Activated naive CD4-positive, alpha-beta T cell treated with anti-CD3 and anti-CD28 coated beads, Interleukin-2, amount 50 U/mL, for 24 hours (primary cell): ENCODE measurements around the gene UBE2V1.
"Not testable (repeated sequence)": the region's sequence is repeated elsewhere in the genome, so short reads cannot be mapped to it uniquely, and the experiment has no call there.

Experiments used
- H3K27ac Mint-ChIP-seq: one replicate; pipeline ENCODE4 v1.8.0; 2021; ENCODE audit warnings: mild to moderate bottlenecking, mixed read lengths
- H3K27me3 Mint-ChIP-seq: one replicate; pipeline ENCODE4 v1.8.0; 2021; ENCODE audit warnings: mixed read lengths
- H3K36me3 Mint-ChIP-seq: one replicate; pipeline ENCODE4 v1.8.0; 2021; ENCODE audit warnings: mixed read lengths
- H3K4me1 Mint-ChIP-seq: one replicate; pipeline ENCODE4 v1.8.0; 2021; ENCODE audit warnings: mixed read lengths
- H3K4me3 Mint-ChIP-seq: one replicate; pipeline ENCODE4 v1.8.0; 2021; ENCODE audit warnings: mild to moderate bottlenecking, mixed read lengths
- H3K9me3 Mint-ChIP-seq: one replicate; pipeline ENCODE4 v1.8.0; 2021; ENCODE audit warnings: mixed read lengths

Gene UBE2V1

DNA sequence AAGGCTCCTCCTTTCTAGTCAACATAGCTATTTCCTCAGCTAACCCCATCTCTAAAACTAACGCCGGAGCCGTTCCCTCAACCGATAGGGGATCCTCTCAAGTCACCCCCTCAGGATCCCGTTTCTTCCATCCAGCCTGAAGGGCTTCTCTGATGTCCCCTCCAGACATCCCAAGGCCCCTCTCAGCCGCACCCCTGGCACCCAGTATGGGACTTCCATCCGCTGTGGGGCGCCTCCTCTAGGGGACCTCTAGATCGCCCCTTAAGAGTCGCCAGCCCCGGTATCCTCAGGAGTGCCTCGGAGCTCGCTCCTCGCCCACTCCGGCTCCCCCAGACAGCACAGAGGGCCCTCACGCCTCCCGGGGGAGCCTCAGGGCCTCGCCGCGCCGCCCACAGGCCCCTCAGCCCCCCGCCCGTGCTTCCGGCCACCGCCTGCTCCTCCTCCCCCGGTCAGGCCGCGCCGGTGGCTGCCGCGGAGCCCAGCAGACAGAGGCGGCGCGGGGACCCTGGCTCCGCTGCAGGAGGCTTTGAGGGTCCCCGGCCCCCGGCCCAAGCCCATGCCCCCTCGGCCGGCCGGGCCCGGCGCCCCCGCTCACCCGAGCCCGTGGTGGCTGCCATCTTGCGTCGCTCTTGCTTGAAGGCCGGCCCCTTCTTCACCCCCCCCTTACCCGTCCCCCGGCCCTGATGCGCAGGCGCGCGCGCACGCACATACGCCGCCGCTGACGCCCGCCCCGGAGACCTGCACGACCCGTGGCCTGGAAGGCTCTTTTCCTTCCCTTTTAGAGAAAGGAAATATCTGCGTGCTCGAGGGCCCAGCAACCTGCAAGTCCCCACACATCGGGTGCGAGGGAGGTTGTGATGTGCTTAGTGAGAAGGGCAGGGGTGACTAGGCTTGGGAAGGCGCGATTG, at the start of gene UBE2V1:
TSS of gene UBE2V1 (minus strand) at position 639 of the 908 bp plus-strand sequence. CDS start at position 617, 22 bp downstream.
- Mint-ChIP-seq H3K4me1 (peaks cover 81% of the 10 kb centered on the region), H3K27me3 (no peaks in the 10 kb centered on the region), H3K9me3 (no peaks in the 10 kb centered on the region), H3K27ac (peak within 1 kb of the TSS; percentile 94), H3K36me3 (peaks cover 9% of the 10 kb centered on the region), H3K4me3 (peak within 1 kb of the TSS; percentile 96)

DNA sequence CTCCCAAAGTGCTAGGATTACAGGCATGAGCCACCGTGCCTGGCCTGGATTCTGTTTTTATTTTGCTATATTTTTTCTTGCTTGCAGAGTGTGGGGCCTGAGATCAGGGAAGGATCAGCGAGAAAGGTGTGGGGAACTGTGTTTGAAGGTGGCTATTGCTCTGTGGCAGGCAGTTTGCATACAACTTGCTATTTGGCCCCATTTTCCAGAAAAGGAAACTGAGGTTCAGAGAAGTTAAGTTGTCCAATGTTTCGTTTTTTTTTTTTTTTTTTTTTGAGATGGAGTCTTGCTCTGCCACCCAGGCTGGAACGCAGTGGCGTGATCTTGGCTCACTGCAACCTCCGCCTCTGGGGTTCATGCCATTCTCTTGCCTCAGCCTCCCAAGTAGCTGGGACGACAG, 48.5 kb upstream of the UBE2V1 start:
- not testable (repeated sequence) for H3K27me3 Mint-ChIP-seq, H3K4me1 Mint-ChIP-seq, H3K4me3 Mint-ChIP-seq, H3K9me3 Mint-ChIP-seq, H3K36me3 Mint-ChIP-seq, H3K27ac Mint-ChIP-seq

DNA sequence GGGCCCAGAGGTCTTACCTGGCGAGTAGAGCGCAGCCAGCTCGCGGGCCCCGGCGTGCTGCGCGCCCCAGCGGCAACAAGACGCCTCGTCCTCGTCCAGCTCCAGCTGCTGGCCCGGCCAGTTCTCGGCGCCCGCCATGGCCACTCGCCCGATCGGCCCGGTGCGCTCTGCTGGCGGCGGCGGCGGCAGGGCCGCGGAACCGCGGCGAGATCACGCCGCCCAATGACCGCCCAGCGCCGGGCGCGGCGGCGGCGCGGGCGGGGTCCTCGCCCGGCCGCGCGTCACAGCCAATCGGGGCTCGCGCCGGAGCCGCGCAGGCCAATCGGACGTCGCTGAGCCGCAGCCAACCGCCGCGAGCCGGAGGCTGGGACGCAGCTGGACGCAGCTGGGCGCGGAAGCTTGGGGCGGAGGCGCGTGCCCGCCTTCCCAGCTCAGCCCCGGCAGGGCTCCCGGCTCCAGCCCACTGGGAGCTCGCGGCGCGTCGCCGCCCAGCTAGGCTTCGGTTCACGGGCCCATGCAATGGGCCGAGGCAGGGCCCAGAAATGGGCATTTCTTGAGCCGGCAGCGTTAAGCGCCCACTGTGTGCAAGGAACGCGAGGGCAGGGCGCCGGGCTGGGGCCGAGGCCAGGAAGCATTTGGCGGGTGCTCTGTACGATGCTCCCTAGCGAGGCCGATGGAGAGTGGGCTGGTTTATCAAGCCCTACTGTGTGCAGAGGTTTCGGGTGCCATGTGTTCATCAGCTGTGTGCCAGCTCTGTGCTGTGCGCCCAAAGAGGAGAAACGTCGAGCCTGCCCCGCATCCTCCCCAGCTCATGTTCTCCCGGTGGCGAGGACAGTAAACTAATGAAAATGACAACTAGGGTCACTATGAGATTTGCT, 40.8 kb upstream of the UBE2V1 start, which contains the start of gene PEDS1:
TSS of gene PEDS1 (minus strand) at position 224 of the 878 bp plus-strand sequence. CDS start at position 138, 86 bp downstream.
- H3K27me3 Mint-ChIP-seq = no peaks in the 10 kb centered on the region
- H3K36me3 Mint-ChIP-seq = peaks cover 2% of the 10 kb centered on the region
- H3K4me3 Mint-ChIP-seq = peak within 1 kb of the TSS; percentile 87
- H3K4me1 Mint-ChIP-seq = peaks cover 47% of the 10 kb centered on the region
- peak within 1 kb of the TSS; percentile 74 for H3K27ac Mint-ChIP-seq
- H3K9me3 Mint-ChIP-seq = no peaks in the 10 kb centered on the region

DNA sequence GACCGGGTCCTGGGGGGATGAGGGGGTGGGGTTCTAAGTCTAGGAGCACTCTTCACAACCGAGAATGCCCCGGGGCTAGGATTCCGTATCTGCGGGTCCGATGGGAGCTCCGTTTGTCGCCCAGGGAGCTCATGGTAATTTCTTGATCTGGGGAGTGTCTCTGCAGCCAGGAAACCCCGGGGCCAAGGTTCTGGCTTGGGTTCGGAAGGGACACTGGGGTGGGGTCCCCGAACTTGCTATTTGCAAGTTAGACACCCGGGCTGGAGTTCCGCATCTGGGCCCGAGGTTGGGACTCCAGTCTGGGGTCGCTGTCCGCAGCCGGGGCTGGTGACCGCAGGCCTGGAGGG, 40.2 kb upstream of the UBE2V1 start:
- no peaks in the 10 kb centered on the region for H3K9me3 Mint-ChIP-seq
- H3K4me3 Mint-ChIP-seq = peak overlapping the region; percentile 85
- no peaks in the 10 kb centered on the region for H3K27me3 Mint-ChIP-seq
- H3K4me1 Mint-ChIP-seq = peaks cover 53% of the 10 kb centered on the region
- H3K27ac Mint-ChIP-seq = peak overlapping the region; percentile 73
- H3K36me3 Mint-ChIP-seq = peaks cover 3% of the 10 kb centered on the region

DNA sequence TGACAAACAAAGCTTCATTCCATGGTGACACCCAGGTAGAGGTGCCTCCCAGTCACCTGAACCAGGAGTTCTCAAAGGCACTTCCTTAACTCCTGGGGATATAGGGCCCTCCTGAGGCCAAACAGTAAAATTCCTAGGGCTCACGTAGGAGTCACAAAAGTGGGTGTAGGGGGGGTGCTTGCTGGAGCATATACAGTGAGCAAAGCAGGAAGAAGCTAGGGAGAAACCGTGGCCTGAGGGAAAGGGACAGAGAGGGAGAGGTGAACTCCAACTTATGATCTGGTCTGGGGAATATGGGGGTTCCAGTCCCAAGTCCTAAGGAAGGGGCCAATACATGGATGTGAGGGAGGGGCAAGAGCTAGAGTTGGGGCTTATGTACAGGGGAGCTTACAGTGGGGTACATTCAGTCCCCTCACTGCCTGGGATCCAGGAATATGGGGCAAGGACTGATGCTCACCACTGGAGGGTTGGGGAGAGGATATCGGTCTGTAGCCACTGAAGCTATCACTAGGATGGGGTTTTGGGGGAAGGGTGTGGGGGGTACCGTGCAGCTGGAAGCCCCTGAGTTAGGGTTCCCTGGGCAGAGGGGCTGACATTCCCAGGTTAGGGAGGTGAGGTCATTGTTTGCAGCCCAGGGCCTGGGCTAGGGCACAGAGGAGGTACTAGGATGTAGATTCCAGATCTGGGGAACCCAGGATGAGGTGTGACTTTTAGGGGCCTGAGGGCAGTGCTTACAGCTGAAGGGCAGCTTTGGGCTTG, 39.6 kb upstream of the UBE2V1 start:
- H3K9me3 Mint-ChIP-seq = no peaks in the 10 kb centered on the region
- peak overlapping the region; percentile 85 for H3K4me3 Mint-ChIP-seq
- peak overlapping the region; percentile 73 for H3K27ac Mint-ChIP-seq
- peaks cover 57% of the 10 kb centered on the region for H3K4me1 Mint-ChIP-seq
- peaks cover 3% of the 10 kb centered on the region for H3K36me3 Mint-ChIP-seq
- no peaks in the 10 kb centered on the region for H3K27me3 Mint-ChIP-seq

DNA sequence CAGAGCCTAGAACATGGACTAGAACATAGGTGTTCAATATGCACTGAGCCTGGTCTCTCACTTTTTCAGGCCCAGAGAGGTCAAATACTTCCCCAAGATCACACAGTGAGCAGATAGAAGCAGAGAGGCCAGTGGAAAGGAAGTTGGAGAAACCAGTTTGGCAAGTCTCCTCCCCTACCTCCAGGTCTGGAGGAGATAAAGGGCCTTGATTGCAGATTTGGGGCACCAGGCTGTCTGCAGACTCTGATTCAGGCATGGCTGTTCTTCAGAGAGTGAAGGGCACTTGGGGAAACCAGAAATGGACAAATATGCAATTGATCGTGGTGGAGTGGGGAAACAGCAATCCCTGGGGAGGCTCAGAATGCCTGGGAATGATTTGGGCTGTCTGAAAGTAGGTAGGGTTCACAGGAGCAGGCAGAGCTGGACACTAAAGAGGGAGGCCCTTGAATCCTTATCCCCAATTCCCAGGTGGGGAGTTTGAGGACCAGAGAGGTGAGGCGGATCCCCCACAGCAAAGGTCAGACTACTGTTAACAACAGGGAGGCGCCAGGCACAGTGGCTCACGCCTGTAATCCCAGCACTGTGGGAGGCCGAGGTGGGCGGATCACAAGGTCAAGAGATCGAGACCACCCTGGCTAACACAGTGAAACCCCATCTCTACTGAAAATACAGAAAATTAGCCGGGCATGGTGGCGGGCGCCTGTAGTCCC, 38.2 kb upstream of the UBE2V1 start:
- peak overlapping the region; percentile 85 for H3K4me3 Mint-ChIP-seq
- H3K27ac Mint-ChIP-seq = peak overlapping the region; percentile 78
- H3K9me3 Mint-ChIP-seq = no peaks in the 10 kb centered on the region
- peaks cover 3% of the 10 kb centered on the region for H3K36me3 Mint-ChIP-seq
- H3K4me1 Mint-ChIP-seq = peaks cover 71% of the 10 kb centered on the region
- H3K27me3 Mint-ChIP-seq = no peaks in the 10 kb centered on the region

DNA sequence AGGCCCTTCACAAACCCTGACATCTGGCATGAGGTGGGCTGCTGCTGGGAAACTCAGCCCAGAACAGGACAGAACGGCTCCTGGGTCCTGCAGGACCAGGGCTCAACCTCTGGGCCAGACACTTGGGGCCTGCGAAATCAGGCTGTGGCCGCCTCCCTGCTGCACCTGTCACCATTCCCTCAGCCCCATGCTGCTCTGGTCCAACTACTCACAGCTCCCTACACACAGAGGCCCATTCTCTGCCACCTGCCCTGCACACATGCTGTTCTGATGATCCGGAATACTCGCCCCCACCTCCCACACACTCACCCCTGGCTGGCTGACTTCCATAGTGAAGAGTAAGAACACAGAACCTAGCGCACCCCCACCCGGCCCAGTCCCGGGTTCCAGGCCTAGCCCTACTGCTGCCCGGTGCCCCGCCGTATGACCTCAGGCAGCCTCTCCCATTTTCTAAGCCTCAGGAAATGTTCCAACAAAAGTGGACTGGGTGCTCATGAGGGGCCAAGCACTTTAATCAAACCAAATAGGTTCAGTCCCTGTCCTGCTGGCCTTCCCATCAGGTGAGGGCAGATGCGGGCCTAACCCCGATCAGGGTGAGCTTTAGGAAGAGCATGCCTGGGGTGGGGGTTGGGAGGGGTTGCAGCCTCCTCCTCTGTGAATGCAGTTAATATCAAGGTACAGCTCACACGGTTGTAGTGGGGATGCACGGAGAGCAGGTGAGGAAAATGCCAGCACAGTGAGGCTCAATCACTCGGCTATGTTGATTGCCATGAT, 36.7 kb upstream of the UBE2V1 start:
- Mint-ChIP-seq H3K36me3 (peaks cover 3% of the 10 kb centered on the region), H3K9me3 (no peaks in the 10 kb centered on the region), H3K27ac (no peak overlapping the region), H3K4me3 (no peak overlapping the region), H3K27me3 (no peaks in the 10 kb centered on the region), H3K4me1 (peaks cover 76% of the 10 kb centered on the region)

DNA sequence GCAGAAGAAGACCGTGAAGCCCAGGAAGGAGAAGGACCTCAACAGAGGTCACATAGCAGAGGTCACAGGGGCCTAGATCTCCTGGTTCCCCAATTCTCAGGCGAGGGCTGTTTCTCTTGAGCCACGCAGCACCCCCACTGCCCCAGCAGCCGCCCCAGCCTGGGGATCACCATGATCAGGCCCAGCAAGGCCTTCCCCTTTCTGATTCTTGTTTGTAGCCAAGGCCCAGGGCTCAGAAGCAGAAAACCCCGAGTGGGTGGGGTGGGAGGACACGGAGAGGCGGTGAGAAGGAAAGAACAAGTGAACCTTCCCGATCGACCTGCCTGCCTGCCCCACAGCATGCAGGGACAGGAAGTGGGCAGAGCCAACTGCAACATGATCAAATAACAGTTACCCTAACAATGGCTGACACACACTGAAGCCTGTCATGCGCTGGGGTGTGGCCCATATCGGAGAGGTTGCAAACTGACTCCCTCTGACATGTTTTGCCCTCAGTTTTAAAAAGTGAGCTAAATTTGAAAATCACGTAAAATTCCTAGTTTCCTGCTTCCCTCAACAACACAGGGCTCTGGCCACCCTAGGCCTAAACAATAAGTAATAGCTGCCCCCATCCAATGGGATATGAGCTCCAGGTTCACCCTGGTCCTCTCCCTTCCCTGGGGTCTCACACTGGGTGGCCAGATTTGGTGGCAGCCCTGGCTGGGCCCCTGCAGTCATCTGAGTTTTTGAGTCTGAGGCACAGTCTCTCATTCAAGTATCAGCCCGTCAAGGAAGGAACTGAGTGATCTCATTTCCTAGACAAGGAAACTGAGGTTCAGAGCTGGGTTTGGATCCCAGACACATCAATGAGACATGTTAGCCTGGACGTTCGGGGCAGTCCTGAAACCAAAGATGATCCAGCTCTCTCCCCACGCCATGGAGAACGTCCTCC, 34.0 kb upstream of the UBE2V1 start:
- no peaks in the 10 kb centered on the region for H3K9me3 Mint-ChIP-seq
- H3K4me3 Mint-ChIP-seq = peak overlapping the region; percentile 76
- H3K27ac Mint-ChIP-seq = peak overlapping the region; percentile 91
- peaks cover 70% of the 10 kb centered on the region for H3K4me1 Mint-ChIP-seq
- H3K36me3 Mint-ChIP-seq = peaks cover 10% of the 10 kb centered on the region
- H3K27me3 Mint-ChIP-seq = no peaks in the 10 kb centered on the region

DNA sequence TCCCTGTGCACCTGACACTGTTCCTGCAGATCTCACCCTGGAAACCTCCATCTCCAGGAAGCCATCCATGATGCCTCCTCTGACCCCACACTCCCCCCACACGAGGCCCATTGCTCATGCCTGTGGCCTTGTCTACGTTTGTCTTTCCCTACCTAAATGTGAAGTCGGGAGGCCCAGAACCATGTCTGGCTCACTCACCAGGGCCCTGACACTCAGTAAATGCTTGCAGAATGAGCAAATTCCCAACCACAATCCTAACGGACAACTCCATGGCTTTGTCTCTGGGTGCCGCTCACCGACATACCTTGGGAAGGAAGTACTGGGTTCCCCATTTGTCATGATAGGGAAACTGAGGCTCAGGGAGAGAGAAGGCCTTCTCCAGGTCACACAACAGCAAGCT, 33.3 kb upstream of the UBE2V1 start:
- Mint-ChIP-seq H3K9me3 (no peaks in the 10 kb centered on the region), H3K36me3 (peaks cover 11% of the 10 kb centered on the region), H3K27me3 (no peaks in the 10 kb centered on the region), H3K4me3 (peak overlapping the region; percentile 76), H3K27ac (peak overlapping the region; percentile 91), H3K4me1 (peaks cover 65% of the 10 kb centered on the region)

DNA sequence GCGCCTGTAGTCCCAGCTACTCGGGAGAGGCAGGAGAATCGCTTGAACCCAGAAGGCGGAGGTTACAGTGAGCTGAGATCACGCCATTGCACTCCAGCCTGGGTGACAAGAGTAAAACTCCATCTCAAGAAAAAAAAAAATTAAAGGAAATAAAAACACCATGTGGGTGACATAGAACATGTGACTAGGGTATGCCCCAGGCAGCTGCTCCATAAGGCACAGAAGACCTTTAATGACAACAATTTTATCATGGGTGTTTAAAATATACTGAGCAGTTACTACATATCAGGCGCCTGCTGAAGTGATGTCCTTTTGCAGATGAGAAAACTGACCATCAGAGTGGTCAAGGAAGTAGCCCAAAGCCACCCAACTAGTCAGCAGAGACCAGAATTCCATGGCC, 32.6 kb upstream of the UBE2V1 start:
- H3K4me1 Mint-ChIP-seq = peaks cover 60% of the 10 kb centered on the region
- peaks cover 11% of the 10 kb centered on the region for H3K36me3 Mint-ChIP-seq
- no peak overlapping the region for H3K27ac Mint-ChIP-seq
- no peaks in the 10 kb centered on the region for H3K27me3 Mint-ChIP-seq
- no peaks in the 10 kb centered on the region for H3K9me3 Mint-ChIP-seq
- no peak overlapping the region for H3K4me3 Mint-ChIP-seq

DNA sequence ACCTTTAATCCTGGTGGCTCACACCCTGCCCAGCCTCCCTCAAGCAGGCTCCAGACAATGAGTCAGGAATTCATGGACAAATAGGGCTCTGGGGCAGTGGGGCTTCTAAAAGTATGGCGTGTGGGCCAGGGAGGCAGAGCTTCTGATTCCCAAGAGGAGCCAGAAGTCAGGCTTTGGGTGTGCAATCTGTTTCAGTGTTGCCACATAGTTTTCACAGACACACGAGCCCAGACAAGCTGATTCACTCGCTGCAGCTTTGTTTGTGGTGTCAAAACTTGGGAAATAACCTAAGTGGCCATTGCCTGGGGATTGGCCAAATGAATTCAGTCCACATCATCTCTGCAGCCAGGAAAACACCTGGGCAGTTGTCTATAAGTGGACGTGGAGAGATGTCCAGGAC, 31.4 kb upstream of the UBE2V1 start:
- Mint-ChIP-seq H3K27me3 (no peaks in the 10 kb centered on the region), H3K27ac (no peak overlapping the region), H3K36me3 (peaks cover 13% of the 10 kb centered on the region), H3K4me1 (peaks cover 57% of the 10 kb centered on the region), H3K9me3 (no peaks in the 10 kb centered on the region), H3K4me3 (no peak overlapping the region)

DNA sequence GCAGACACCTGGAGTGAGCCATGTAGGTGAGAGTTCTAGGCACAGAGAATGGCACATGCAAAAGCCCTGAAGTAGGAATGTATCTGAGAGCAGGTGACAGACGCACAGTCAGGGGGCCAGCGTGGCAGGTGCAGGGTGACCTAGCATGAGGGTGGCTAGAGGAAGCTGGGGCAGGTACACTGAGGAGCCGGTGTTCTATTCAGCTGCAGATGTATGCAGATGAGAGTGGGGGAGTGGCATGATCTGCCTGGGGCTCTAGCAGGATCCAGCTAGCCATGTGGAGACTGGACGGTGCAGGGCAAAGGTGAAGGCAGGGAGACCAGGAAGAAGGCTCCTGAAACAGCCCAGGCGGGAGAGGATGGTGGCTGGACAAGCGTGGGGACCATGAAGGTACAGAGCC, 29.9 kb upstream of the UBE2V1 start:
- Mint-ChIP-seq H3K27me3 (no peaks in the 10 kb centered on the region), H3K27ac (no peak overlapping the region), H3K4me1 (peaks cover 48% of the 10 kb centered on the region), H3K4me3 (no peak overlapping the region), H3K36me3 (peaks cover 11% of the 10 kb centered on the region), H3K9me3 (no peaks in the 10 kb centered on the region)

DNA sequence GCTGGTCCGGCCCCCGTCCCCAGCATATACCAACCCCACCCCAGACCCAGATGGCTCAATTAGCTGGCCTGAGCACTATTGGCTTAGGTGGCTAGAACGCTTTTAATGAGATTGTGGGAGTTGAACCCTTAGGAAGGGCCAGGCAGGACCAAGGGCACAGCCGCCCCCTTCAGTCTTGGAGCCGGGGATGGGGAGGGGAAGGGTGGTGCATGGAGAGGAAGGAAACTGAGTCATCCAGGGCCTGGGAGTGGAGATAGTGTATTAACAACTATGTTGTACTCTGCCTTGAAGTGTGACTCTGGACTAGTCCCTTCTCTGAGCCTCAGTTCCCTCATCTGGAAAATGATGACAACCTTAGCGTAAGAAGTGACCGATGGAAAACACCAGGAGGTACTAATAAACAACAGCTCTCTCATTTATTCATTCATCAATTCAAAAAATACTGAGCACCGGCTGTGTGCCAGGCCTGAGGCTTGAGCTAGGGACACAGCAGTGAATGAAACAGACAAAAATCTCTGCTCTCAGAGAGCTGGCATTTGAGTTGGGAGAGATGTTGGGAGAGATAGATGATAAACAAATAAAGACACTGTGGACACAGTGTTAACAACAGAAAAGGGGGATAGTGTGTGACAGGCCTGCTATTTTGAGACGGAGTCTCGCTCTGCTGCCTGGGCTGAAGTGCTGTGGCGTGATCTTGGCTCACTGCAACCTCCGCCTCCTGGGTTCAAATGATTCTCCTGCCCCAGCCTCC, 29.0 kb upstream of the UBE2V1 start:
- no peaks in the 10 kb centered on the region for H3K27me3 Mint-ChIP-seq
- H3K4me3 Mint-ChIP-seq = no peak overlapping the region
- peak overlapping the region; percentile 51 for H3K27ac Mint-ChIP-seq
- H3K9me3 Mint-ChIP-seq = no peaks in the 10 kb centered on the region
- H3K4me1 Mint-ChIP-seq = peaks cover 46% of the 10 kb centered on the region
- peaks cover 11% of the 10 kb centered on the region for H3K36me3 Mint-ChIP-seq
